Neutrophil (primary cell): ENCODE measurements around the gene FKBP5.

Experiments
- H3K27ac ChIP-seq: fragments of 200-600 bp; sonication (generic); 2 replicates; pipeline ENCODE4 v1.5.1; 2016; ENCODE audit warnings: mild to moderate bottlenecking, moderate library complexity
- H3K27me3 ChIP-seq: fragments of 200-600 bp; sonication (generic); 2 replicates; pipeline ENCODE4 v1.6.0; 2016; ENCODE audit warnings: mild to moderate bottlenecking
- H3K36me3 ChIP-seq: fragments of 200-600 bp; sonication (generic); 2 replicates; pipeline ENCODE4 v1.5.1; 2017
- H3K4me1 ChIP-seq, 2 experiments: fragments of 200-600 bp in 1 of 2; sonication (generic) in 1 of 2; 1 replicate in 1 of 2; 2 replicates in 1 of 2; pipeline versions ENCODE4 v1.5.1 to v1.6.1; 2013 to 2016; ENCODE audit warnings: low read depth in 1 of 2, low read length in 1 of 2, mild to moderate bottlenecking in 1 of 2, moderate library complexity in 1 of 2; ENCODE audit not compliant: control insufficient read depth in 1 of 2, insufficient read depth in 1 of 2
- H3K4me3 ChIP-seq, 2 experiments: fragments of 200-600 bp in 1 of 2; sonication (generic) in 1 of 2; 1 replicate in 1 of 2; 2 replicates in 1 of 2; pipeline ENCODE4 v1.5.1; 2013 to 2016; ENCODE audit warnings: low read depth in 1 of 2, low read length in 1 of 2, mild to moderate bottlenecking in 1 of 2, moderate library complexity in 1 of 2
- H3K9me3 ChIP-seq: fragments of 200-600 bp; sonication (generic); 2 replicates; pipeline ENCODE4 v1.5.1; 2016
- CTCF ChIP-seq: fragments of 200-600 bp; sonication (generic); IDR thresholded peaks from 2 replicates; pipeline ENCODE4 v1.5.1; 2016; ENCODE audit warnings: antibody characterized with exemption

Gene FKBP5

DNA sequence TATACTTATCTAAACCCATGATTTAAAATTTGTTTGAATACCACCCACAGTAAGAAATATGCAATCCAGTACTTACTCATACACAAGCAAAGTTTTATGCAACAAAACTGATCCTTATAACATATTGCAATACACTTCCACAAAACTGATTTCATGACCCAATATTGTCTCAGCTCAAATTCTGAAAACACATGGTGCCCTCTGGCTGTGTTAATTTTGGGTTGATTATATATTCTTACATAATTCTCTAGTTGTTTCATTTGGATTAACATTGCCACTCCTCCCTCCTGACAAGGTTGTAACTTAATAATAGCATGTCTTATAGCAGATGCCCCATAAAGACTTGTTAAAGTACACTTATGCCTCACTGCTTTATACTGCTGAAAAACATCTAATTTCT lies 103.1 kb downstream of the FKBP5 start:
- TF ChIP-seq CTCF = no peak
- H3K4me3 ChIP-seq = no peak overlapping the region
- peaks cover 48% of the 10 kb centered on the region in 2 experiments for H3K4me1 ChIP-seq
- H3K9me3 ChIP-seq = no peaks in the 10 kb centered on the region
- peaks cover 5% of the 10 kb centered on the region for H3K36me3 ChIP-seq
- peak overlapping the region; percentile 16 for H3K27ac ChIP-seq
- H3K27me3 ChIP-seq = no peaks in the 10 kb centered on the region

- Histone ChIP-seq H3K4me1 (peaks cover 43 to 45% of the 10 kb centered on the region in 2 experiments), H3K27ac (peak overlapping the region; percentile 7)
- TF ChIP-seq CTCF = peak; percentile 78
Observed at GRCh38 chr6:35583893-35584688, 104.6 kb downstream of the FKBP5 start.

GRCh38 chr6:35582315-35582714 lies 106.4 kb downstream of the FKBP5 start:
- no peak overlapping the region for H3K4me3 ChIP-seq
- peaks cover 5% of the 10 kb centered on the region for H3K36me3 ChIP-seq
- TF ChIP-seq CTCF = no peak
- no peaks in the 10 kb centered on the region for H3K9me3 ChIP-seq
- H3K27ac ChIP-seq = no peak overlapping the region
- H3K27me3 ChIP-seq = no peaks in the 10 kb centered on the region
- peaks cover 34 to 36% of the 10 kb centered on the region in 2 experiments for H3K4me1 ChIP-seq

More at GRCh38 chr6:35583893-35584688, 104.6 kb downstream of the FKBP5 start:
- no peak overlapping the region for H3K4me3 ChIP-seq
- H3K9me3 ChIP-seq = no peaks in the 10 kb centered on the region
- H3K27me3 ChIP-seq = no peaks in the 10 kb centered on the region
- peaks cover 5% of the 10 kb centered on the region for H3K36me3 ChIP-seq

GRCh38 chr6:35581633-35582032 lies 107.1 kb downstream of the FKBP5 start:
- peaks cover 27 to 29% of the 10 kb centered on the region in 2 experiments for H3K4me1 ChIP-seq
- H3K36me3 ChIP-seq = peaks cover 10% of the 10 kb centered on the region
- no peaks in the 10 kb centered on the region for H3K9me3 ChIP-seq
- H3K4me3 ChIP-seq = no peak overlapping the region
- no peak for TF ChIP-seq CTCF
- H3K27ac ChIP-seq = no peak overlapping the region
- H3K27me3 ChIP-seq = no peaks in the 10 kb centered on the region

- Histone ChIP-seq H3K9me3 (no peaks in the 10 kb centered on the region), H3K36me3 (peaks cover 18% of the 10 kb centered on the region), H3K4me3 (no peak overlapping the region), H3K4me1 (peaks cover 19 to 22% of the 10 kb centered on the region in 2 experiments), H3K27ac (no peak overlapping the region), H3K27me3 (no peaks in the 10 kb centered on the region)
- TF ChIP-seq CTCF = no peak
Observed at GRCh38 chr6:35580836-35581235, 107.9 kb downstream of the FKBP5 start.
